NB4 (cell line): ENCODE results near the gene SLC9A6.

Experiments
- POLR2A ChIP-seq: IDR thresholded peaks from 2 replicates; pipeline ENCODE4 v1.6.1; 2011; ENCODE audit warnings: mild to moderate bottlenecking; ENCODE audit not compliant: insufficient read length; ENCODE audit errors: extremely low read depth
- TF ChIP-seq, protein P1 (sequence below): IDR thresholded peaks from one replicate; pipeline ENCODE4 v1.5.1; 2012; ENCODE audit warnings: low read depth, low read length

GRCh38 chrX:136034668-136035067 is 49.4 kb downstream of the SLC9A6 start:
- TF ChIP-seq, protein P1, sequence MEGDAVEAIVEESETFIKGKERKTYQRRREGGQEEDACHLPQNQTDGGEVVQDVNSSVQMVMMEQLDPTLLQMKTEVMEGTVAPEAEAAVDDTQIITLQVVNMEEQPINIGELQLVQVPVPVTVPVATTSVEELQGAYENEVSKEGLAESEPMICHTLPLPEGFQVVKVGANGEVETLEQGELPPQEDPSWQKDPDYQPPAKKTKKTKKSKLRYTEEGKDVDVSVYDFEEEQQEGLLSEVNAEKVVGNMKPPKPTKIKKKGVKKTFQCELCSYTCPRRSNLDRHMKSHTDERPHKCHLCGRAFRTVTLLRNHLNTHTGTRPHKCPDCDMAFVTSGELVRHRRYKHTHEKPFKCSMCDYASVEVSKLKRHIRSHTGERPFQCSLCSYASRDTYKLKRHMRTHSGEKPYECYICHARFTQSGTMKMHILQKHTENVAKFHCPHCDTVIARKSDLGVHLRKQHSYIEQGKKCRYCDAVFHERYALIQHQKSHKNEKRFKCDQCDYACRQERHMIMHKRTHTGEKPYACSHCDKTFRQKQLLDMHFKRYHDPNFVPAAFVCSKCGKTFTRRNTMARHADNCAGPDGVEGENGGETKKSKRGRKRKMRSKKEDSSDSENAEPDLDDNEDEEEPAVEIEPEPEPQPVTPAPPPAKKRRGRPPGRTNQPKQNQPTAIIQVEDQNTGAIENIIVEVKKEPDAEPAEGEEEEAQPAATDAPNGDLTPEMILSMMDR = no peak
- TF ChIP-seq POLR2A = no peak
